Fibroblast of lung (primary cell): Measurements from ENCODE around the gene OSGEPL1. TPM values are rescaled to one million over a fixed set of nuclear protein-coding genes. Genes with fewer than 3 reads are reported as not detected.

Experiments
- DNase-seq, 2 donors: peaks; one replicate each; pipeline versions ENCODE4 v3.0.0 to v3.0.0-alpha.2; 2010; ENCODE audit warnings: low read depth in 2 of 2
- H2AFZ ChIP-seq: 2 replicates; pipeline ENCODE4 v1.5.1; 2012; ENCODE audit warnings: low read length, control low read depth, inconsistent platforms
- H3K27ac ChIP-seq: 2 replicates; pipeline ENCODE4 v1.5.1; 2011; ENCODE audit warnings: low read length, control low read depth; ENCODE audit not compliant: insufficient read depth
- H3K27me3 ChIP-seq: 2 replicates; pipeline ENCODE4 v1.5.1; 2011; ENCODE audit warnings: mild to moderate bottlenecking, low read length; ENCODE audit not compliant: control insufficient read depth, insufficient read depth
- H3K36me3 ChIP-seq: 2 replicates; pipeline ENCODE4 v1.5.1; 2011; ENCODE audit warnings: low read length; ENCODE audit not compliant: control insufficient read depth, insufficient read depth
- H3K4me1 ChIP-seq: 2 replicates; pipeline ENCODE4 v1.5.1; 2011; ENCODE audit warnings: low read length; ENCODE audit not compliant: control insufficient read depth, insufficient read depth; ENCODE audit errors: extremely low read depth
- H3K4me2 ChIP-seq: 2 replicates; pipeline ENCODE4 v1.5.1; 2011; ENCODE audit warnings: low read length, control low read depth; ENCODE audit not compliant: insufficient read depth; ENCODE audit errors: extremely low read depth
- H3K4me3 ChIP-seq, 4 experiments: fragments of 200-600 bp in 1 of 4; sonication (generic) in 1 of 4; replicated peaks in 1 of 4; 2 replicates each; pipeline ENCODE4 v1.5.1; 2011 to 2016; ENCODE audit warnings: low read length in 4 of 4, low read depth in 3 of 4, mild to moderate bottlenecking in 3 of 4, control low read depth in 2 of 4, inconsistent platforms in 1 of 4, mixed read lengths in 1 of 4; ENCODE audit not compliant: insufficient read depth in 1 of 4; ENCODE audit errors: control extremely low read depth in 1 of 4
- H3K79me2 ChIP-seq: 2 replicates; pipeline ENCODE4 v1.5.1; 2012; ENCODE audit warnings: mild to moderate bottlenecking, low read length, inconsistent platforms; ENCODE audit not compliant: control insufficient read depth, insufficient read depth
- H3K9ac ChIP-seq: 2 replicates; pipeline ENCODE4 v1.5.1; 2011; ENCODE audit warnings: mild to moderate bottlenecking, low read length, control low read depth; ENCODE audit not compliant: insufficient read depth
- H3K9me3 ChIP-seq: 2 replicates; pipeline ENCODE4 v1.5.1; 2012; ENCODE audit warnings: low read depth, low read length; ENCODE audit not compliant: control insufficient read depth, insufficient read depth
- H4K20me1 ChIP-seq: 2 replicates; pipeline ENCODE4 v1.5.1; 2011; ENCODE audit warnings: low read length; ENCODE audit not compliant: control insufficient read depth, insufficient read depth; ENCODE audit errors: extremely low read depth
- CTCF ChIP-seq, 2 donors: IDR thresholded peaks in 1 of 2; conservative IDR thresholded peaks in 1 of 2; 1 replicate in 1 of 2; 2 replicates in 1 of 2; pipeline ENCODE4 v1.5.1; 2011 to 2012; ENCODE audit warnings: low read length in 2 of 2, control low read depth in 1 of 2, inconsistent platforms in 1 of 2, low read depth in 1 of 2, mild to moderate bottlenecking in 1 of 2
- EZH2 ChIP-seq: IDR thresholded peaks from 2 replicates; pipeline ENCODE4 v1.5.1; 2012; ENCODE audit warnings: low read length, control low read depth, mild to moderate bottlenecking; ENCODE audit errors: missing control alignments
- polyA plus RNA-seq, 2 donors: library from polyadenylated mRNA; depleted of rRNA in 1 of 2; stranded (reverse) in 1 of 2; unstranded in 1 of 2; fragments of >200 nt; gene quantifications; 2 replicates each; pipeline ENCODE4 v1.2.1, GENCODE V29; 2011 to 2012; ENCODE audit warnings: missing spikeins in 1 of 2
- total RNA-seq: library from RNA; depleted of rRNA; stranded (reverse); fragments of >200 nt; gene quantifications from 2 replicates; pipeline ENCODE4 v1.2.1, GENCODE V29; 2014

OSGEPL1 gene
- total and polyA plus RNA-seq, 2 donors (not counting 1 experiment from before 2014, with no cell fraction given) = 6.7 to 6.9 TPM

- H3K27me3 ChIP-seq = no peaks in the 10 kb centered on the region
- H3K4me1 ChIP-seq = no peaks in the 10 kb centered on the region
- H3K79me2 ChIP-seq = no peaks in the 10 kb centered on the region
- H3K4me2 ChIP-seq = no peak overlapping the region
- no peaks in the 10 kb centered on the region for H3K9me3 ChIP-seq
- H3K36me3 ChIP-seq = no peaks in the 10 kb centered on the region
- no peak overlapping the region for H3K9ac ChIP-seq
- no peaks in the 10 kb centered on the region for H4K20me1 ChIP-seq
- peak; percentile 7 to 38 for DNase-seq
- H3K27ac ChIP-seq = no peak overlapping the region
- peak; percentile 67 to 78 for TF ChIP-seq CTCF (conservative IDR thresholded peaks at IDR 0.05 in 1 of 2, IDR thresholded peaks at IDR 0.05 in 1 of 2; ENCODE audit: low read depth in 1 of 2, low read length in 2 of 2)
- no peak for TF ChIP-seq EZH2
- H2AFZ ChIP-seq = no peak overlapping the region
- no peak overlapping the region for H3K4me3 ChIP-seq
Observed at GRCh38 chr2:189751080-189751658, 11.4 kb downstream of the OSGEPL1 start.

DNA sequence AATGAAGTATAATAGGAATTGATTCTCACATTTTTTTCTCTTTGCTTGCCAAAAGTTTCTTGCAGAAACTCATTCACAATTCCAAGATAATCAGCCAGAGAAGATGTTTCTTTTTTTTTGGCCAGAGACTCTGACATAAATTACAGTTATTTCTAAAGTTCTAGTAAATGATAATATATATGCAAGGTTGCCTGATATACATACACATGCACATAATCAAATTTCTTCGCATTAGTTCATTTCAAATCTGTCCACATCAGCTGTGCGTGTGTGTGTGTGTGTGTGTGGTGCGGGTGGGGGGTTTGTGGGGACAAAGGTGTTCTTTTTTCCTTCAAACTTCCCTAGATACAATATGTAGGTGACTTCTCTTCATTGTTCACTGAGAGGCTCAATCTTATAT lies 33.2 kb downstream of the OSGEPL1 start:
- no peak overlapping the region for H3K4me2 ChIP-seq
- no peaks in the 10 kb centered on the region for H3K79me2 ChIP-seq
- no peak for DNase-seq
- no peaks in the 10 kb centered on the region for H4K20me1 ChIP-seq
- no peak overlapping the region for H3K9ac ChIP-seq
- no peaks in the 10 kb centered on the region for H3K4me1 ChIP-seq
- H3K9me3 ChIP-seq = no peaks in the 10 kb centered on the region
- no peaks in the 10 kb centered on the region for H3K27me3 ChIP-seq
- H3K27ac ChIP-seq = no peak overlapping the region
- no peak overlapping the region for H3K4me3 ChIP-seq
- no peaks in the 10 kb centered on the region for H3K36me3 ChIP-seq
- no peak overlapping the region for H2AFZ ChIP-seq
- TF ChIP-seq EZH2 (no peak), CTCF (conservative IDR thresholded peaks at IDR 0.05 in 1 of 2, IDR thresholded peaks at IDR 0.05 in 1 of 2; ENCODE audit: low read depth in 1 of 2, low read length in 2 of 2) (no peak)

- H3K36me3 ChIP-seq = no peaks in the 10 kb centered on the region
- no peak overlapping the region for H3K4me3 ChIP-seq
- no peaks in the 10 kb centered on the region for H3K27me3 ChIP-seq
- H4K20me1 ChIP-seq = no peaks in the 10 kb centered on the region
- H3K9ac ChIP-seq = no peak overlapping the region
- H3K9me3 ChIP-seq = no peaks in the 10 kb centered on the region
- H3K4me1 ChIP-seq = no peaks in the 10 kb centered on the region
- no peaks in the 10 kb centered on the region for H3K79me2 ChIP-seq
- no peak overlapping the region for H2AFZ ChIP-seq
- TF ChIP-seq CTCF (conservative IDR thresholded peaks at IDR 0.05 in 1 of 2, IDR thresholded peaks at IDR 0.05 in 1 of 2; ENCODE audit: low read depth in 1 of 2, low read length in 2 of 2) = no peak
- no peak for TF ChIP-seq EZH2
- H3K27ac ChIP-seq = no peak overlapping the region
- no peak for DNase-seq
- no peak overlapping the region for H3K4me2 ChIP-seq
Observed at GRCh38 chr2:189726849-189727248, 35.7 kb downstream of the OSGEPL1 start.
